Stimulated activated CD4-positive, alpha-beta T cell treated with anti-CD3 and anti-CD28 coated beads, TNF-alpha, amount 100 ng/mL, for 4 hours (primary cell): ENCODE data around the gene RTF2.
"Not testable (repeated sequence)": the region's sequence is repeated elsewhere in the genome, so short reads cannot be mapped to it uniquely, and the experiment has no call there.

Source experiments
- DNase-seq, 3 experiments: peaks; one replicate each; pipeline ENCODE4 v3.0.0-alpha.2; 2020; ENCODE audit warnings: low read depth in 3 of 3

Gene RTF2

DNA sequence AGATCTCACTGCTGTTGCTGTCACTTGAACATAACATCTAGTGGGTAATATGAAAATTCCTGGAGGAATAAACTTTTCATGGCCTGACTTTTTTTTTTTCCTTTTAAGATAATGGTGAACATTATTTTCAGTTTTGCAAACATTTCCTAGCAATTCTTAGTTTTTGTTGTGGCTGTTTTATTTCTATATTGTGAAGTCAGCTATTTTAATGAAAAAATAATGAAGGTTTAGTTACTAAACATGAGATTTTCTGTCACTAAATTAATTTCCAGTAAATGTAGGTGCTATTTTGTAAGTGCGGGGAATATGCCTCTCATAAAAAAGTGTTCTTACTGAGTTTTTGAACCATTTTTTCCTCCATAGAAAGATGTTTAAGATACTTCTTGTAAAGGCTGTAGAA, 32.7 kb downstream of the RTF2 start:
- no peak for DNase-seq

DNA sequence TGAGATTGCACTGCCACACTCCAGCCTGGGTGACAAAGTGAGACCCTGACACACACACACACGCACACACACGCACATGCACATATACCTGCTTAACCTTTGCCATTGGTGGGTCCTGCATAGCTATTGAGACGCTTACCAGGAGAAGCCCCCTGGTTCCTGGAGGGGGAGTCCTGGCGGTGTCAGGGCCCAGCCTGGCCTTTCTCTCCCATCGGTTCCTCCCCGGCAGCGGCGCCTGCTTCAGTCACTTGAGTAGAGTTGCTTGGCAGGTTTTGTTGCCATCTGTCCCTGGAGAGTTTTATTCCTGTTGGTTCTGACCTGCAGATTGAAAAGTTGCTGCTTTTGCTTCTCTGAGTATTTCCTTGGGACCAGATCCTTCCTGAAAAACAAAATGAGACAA, 35.5 kb downstream of the RTF2 start:
- no peak for DNase-seq

DNA sequence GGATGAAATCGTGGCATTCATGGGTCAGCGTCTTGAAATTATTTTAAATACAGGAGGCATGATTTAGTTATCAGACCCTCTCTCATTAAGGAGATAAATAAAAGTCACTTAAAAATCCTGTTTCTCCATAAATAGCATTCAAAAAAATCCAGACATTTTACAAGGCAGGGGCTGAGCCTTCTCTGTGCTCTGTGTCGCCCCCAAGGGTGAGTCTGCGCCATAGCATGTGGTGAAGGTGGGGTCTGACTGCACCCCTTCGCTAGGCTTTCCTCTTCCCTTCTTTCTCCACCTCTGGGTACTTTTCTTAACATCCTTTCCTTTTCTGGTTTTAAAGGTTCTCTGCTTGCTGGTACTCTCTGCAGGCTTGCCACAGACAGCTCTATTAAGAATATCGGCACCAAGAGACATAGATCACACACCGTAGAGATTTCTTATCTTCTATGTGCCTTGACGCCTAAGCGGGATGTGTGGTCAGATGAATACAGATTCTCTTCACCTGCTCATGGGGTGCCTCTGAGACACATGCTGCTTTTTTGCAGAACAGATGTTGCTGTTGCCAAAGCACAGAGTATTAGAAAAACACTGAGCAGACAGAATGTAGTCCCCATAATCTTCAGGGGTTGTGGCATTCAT, 36.1 kb downstream of the RTF2 start:
- no peak for DNase-seq

DNA sequence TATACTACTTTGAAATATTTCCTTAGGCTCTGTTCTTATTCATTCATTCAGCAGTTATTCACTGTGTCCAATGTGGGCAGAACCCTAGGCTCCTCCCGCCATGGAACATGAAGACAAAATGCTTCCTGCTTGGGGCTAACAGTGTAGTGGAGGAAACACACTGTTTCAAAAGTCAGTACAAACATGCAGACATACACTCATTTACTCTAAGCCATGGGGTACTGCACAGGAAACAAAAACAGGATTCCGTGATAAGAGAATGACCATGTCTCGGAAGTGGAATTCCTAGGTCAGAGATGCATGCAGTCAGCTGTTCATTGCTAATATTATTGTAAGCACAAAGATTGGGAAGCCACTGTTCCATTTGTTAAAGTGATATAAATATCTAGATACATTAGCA, 37.7 kb downstream of the RTF2 start:
- DNase-seq, result no peak

DNA sequence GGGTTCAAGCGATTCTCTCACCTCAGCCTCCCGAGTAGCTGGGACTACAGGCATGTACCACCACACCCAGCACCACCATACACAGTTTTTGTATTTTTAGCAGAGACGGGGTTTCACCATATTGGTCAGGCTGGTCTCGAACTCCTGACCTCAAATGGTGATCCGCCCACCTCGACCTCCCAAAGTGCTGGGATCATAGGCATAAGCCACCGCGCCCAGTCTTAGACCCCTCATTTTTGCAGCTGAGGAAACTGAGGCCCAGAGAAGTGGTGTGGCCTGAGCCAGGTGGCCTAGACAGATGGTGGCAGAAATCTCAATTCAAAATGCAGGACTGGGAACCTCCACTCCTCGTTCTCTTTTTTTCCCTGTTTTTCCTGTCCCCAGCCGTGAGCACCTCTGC, 43.5 kb downstream of the RTF2 start:
- DNase-seq, result no peak

DNA sequence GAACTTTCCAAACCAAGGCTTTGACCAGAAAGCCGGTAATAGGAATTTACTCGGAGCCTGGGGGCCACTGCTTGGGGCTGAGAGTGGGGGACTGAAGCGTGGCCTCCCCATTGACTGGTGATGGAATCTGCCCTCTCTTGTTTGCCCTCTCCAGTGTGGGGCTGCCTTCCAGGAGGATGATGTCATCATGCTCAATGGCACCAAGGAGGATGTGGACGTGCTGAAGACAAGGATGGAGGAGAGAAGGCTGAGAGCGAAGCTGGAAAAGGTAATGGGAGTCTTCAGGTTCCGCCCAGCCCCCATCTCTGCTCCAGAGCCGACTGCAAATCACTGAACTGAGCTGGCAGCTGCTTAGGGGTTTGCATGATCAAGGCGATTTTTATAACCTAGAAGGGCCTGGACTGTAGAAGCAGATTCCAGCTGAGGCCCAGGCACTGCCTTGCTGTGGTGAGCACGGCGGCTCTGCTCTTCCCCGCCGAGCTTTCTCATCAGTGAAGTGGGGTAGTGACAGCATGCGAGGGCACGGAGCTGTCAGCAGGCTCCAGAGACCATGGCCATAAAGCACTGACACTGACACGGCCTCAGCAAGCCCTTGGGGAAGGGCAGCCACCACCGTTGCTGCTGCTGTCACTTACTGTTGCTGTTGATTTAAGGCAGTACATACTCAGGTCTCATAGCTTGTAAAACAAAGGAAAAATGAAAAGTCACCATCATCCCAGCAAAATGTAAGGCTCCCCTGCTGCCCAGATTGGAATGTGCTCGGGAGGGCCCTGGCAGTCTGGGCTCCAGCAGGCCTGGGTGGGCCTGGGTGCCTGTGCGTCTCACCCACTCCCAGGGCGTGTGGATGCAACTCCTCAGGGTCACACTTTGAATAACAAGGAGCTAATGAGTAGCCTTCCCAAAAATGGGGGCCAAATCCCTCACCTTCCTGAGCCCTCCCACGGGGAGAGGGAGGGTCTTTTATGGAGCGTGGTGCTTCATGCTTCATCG, 45.0 kb downstream of the RTF2 start:
- no peak for DNase-seq

DNA sequence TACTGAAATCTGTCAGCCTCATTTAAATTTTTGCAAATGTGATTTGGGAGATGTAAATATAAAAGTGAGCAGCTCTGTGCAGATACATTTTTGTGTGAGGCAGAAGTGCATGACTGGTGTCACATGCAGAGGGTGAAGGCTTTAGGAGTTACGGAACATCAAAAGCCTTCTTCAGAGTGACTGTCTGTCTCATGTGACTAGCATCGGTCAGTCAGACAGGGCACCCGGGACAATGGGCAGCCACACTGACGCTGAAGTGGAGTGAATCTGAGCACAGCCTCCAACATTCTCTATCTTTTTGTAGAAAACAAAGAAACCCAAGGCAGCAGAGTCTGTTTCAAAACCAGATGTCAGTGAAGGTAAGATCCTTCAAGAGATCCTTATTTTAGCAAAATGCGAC, 48.2 kb downstream of the RTF2 start:
- DNase-seq, result no peak

DNA sequence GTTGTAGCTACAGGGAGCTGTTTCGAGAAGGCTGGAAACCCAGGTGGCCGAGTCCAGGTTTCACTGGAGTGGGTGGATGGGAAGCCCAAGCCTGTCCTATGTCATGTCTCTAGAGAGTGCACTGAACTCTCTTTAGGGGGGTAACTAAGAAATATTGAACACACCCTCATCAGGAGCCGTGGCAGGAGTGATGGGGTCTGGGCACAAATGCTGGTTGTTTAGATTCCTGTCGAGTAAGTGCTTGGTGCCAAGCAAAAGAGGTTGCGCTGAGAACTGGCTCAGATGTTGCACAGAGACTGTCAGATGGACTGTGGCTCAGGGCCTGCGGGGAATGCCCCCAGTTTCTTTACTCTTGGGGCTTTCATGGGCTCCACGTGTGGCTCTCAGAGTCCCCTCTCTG, 48.8 kb downstream of the RTF2 start:
- no peak for DNase-seq

DNA sequence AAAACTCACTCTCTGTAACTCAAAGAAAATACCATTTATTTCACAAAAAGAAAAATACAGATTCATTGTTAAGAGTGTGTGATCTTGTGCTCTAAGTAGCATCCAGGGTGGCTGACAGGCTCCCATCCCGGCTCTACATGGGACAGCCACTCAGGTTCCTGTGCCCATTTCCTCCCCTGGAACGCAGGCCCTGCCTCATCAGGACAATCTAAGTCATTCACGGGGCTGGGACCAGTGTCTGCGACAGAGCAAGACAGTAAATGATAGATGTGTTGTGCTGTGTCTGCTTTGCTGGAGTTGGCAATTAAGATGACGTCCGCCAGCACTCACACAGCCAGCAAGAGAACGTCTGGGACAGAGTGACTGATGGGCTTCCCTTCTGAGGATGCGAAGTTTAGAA, 49.2 kb downstream of the RTF2 start:
- DNase-seq, result no peak

DNA sequence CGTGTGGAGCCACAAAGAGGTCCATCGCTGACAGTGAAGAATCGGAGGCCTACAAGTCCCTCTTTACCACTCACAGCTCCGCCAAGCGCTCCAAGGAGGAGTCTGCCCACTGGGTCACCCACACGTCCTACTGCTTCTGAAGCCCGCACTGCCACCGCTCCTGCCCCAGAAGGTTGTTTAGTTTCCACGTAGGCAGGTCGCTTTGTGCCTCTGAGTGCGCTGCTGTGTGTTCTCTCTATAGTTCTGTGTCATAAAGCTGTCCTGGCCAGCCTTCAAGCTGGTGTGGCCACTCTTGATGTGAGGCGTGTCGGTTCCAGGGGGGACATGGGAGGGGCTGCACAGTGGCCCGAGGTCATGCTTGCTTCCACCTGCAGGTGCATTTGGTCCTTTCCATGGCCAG, 49.7 kb downstream of the RTF2 start:
- DNase-seq, result no peak

DNA sequence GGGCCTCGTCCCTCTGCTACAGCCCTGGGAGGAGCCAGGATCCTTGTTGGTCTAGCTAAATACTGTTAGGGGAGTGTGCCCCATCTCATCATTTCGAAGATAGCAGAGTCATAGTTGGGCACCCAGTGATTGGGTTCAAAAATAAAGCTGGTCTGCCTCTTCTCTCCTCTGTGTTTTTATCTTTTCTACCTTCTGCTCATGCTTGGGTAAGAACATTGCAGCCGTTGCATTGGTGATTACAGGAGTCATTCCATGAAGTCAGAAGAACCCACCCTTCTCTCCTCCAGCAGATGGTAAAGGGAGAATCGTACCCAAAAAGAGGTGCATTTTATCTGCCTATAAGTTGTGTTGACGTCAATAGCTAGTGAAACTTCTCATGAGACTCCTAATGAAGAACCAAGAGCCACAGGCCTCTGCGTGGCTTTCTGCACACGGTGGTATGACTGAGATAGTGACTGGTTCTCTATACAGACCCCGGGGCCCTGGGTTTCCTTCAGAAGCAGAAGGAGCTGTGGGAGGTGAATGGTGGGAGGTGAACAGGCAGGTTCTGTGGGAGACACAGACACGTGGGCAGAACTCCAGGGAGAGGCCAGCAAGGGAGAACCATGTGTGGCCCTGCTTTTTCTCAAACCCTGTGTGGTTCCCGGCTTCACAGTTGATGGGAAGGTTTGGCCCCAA, 50.4 kb downstream of the RTF2 start:
- no peak for DNase-seq

DNA sequence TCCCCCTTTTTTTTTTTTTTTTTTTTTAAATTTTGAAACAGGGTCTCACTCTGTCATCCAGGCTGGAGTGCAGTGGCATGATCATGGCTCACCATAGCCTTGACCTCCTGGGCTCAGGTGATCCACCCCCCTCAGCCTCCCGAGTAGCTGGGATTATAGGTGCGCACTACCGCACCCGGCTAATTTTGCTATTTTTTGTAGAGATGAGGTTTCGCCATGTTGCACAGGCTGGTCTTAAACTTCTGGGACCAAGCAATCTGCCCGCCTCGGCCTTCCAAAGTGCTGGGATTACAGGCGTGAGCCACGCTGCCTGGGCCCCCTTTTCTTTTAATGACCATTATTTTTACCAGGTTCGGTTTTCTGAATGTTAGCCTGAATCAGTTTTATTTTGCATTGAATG, 51.1 kb downstream of the RTF2 start:
- no peak for DNase-seq

DNA sequence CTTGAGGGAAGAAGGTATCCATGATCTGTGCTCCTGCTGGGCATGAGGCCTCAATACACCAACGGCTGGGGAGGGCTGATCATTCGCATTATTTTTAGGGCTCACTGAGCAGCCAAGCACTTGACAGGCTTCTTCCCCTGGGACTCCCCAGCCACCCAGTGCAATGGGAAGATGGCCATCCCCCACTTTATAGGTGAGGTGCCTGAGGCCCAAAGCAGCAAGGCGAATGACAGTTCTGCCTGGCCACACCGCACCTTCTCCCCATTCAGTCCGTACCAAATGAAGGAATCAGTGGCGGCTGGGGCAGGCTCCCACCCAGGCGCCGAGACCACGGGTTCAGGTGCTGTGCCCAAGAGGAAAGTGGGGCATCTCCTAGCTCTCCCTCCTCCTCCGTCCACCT, 51.8 kb downstream of the RTF2 start:
- DNase-seq, result no peak

DNA sequence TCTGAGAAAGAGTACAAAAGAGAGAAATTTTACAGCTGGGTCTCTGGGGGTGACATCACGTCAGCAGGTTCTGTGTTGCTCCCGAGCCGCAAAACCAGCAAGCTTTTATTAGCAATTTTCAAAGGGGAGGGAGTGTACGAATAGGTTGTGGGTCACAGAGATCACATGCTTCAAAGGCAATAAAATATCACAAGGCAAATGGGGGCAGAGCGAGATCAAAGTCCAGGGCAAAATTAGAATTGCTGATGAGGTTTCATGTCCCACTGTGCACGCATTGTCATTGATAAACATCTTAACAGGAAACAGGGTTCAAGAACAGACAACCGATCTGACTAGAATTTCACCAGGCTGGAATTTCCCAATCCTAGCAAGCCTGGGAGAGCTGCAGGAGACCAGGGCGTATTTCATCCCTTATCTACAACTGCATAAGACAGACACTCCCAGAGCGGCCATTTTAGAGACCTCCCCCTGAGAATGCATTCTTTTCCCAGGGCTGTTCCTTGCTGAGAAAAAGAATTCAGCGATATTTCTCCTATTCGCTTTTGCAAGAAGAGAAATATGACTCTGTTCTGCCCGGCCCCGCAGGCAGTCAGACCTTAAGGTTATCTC, 52.4 kb downstream of the RTF2 start:
- not testable (repeated sequence) for DNase-seq

DNA sequence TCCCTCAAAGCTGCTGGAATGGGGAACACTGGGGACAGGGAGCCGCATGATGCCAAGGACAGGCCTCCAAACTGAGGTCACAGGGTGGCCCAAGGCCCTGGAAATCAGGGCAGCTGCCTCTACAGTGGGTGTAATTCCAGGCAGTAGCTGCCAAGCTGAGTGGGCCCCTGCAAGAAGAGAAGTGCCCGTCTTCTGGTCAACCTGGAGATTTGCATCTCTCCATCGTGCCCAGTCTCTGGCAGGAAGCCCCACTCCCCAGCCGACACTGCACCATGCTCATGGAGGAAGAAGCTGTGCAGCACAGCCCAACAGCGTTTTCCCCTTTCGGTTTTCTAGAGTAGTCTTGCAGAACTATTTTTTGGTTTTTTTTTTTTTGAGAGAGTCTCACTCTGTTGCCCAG, 53.9 kb downstream of the RTF2 start:
- no peak for DNase-seq

DNA sequence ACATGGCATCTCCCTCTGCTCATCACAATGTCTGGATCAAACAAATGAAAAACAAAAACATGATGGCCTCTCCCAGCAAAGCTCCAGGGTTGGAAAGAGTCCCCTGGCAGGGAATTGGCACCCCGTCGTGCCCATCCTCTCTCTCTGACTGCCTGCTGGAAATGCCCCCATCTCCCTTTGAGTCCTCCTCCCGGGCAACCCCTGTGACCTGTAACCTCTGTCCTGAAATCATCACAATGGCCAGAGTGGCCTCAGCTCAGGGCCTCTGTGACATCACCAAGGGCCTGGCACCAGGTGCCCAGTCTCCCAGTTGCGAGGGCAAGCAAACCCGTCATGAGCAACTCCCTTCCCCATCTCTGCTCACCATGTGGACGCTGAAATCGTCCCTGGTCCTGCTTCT, 56.0 kb downstream of the RTF2 start, which contains the start of gene FAM209A:
Gene FAM209A (plus strand): TSS at position 301 of the 400 bp plus-strand sequence. CDS start 65 bp downstream, at position 366.
- not testable (repeated sequence) for DNase-seq

DNA sequence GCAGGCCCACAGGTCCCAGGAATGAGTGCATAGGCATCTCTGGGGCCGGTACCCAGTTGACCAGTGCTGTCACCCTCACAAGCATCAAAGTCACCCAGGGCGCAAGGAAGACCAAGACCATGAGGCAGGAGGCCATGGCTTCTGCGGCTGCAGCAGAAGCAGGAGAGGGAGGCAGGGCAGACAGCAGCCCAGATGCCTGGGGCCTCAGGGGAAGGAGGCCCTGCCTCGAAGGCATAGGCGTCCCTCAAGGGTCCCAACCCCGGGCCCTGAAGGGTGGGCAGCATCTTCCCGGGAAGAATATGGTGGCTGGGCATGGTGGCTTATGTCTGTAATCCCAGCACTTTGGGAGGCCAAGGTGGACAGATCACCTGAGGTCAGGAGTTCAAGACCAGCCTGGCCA, 59.1 kb downstream of the RTF2 start:
- DNase-seq, result no peak

DNA sequence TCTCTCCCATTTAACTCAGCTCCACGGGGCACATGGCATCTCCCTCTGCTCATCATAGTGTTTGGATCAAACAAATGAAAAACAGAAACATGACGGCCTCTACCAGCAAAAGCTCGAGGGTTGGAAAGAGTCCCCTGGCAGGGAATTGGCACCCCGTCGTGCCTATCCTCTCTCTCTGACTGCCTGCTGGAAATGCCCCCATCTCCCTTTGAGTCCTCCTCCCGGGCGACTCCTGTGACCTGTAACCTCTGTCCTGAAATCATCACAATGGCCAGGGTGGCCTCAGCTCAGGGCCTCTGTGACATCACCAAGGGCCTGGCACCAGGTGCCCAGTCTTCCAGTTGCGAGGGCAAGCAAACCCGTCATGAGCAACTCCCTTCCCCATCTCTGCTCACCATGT, 64.5 kb downstream of the RTF2 start, which contains the start of gene FAM209B:
Gene FAM209B (plus strand): TSS at position 301 of the 400 bp plus-strand sequence. CDS start 96 bp downstream, at position 397.
- DNase-seq, result not testable (repeated sequence)

DNA sequence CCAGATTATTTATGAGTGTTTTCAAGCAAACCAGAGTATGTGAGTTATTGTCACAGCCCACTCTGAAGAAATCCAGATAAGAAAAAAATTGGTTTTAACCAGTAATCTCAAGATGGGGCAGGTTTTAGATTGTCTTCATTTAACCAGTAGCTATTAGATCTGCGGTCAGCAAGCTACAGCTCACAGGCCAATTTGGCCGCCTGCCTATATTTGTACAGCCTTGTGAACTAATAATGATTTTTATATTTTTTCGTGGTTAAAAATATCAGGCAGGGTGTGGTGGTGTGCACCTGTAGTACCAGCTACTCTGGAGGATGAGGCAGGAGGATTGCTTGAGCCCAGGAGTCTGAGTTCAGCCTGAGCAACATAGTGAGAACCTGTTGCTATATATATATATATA, 69.6 kb downstream of the RTF2 start:
- DNase-seq, result no peak

DNA sequence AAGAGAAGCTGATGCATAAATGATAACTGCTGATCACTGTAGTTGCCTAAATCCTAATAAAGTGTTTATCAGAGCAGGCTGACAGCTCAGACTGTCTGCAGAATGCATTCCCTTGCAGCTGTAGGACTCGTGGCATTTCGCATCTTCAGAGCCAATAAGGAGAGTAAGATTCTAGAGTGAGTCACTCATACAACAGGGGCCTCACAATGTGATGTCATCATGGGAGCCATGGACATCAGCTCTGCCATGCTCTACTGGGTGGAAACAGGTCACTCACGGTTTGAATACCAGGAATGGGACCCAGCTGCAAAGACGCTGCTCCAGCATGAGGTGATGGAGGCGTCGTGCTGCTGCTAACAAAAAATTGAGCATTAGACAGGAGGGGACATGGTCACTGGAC, 72.0 kb downstream of the RTF2 start:
- no peak for DNase-seq

DNA sequence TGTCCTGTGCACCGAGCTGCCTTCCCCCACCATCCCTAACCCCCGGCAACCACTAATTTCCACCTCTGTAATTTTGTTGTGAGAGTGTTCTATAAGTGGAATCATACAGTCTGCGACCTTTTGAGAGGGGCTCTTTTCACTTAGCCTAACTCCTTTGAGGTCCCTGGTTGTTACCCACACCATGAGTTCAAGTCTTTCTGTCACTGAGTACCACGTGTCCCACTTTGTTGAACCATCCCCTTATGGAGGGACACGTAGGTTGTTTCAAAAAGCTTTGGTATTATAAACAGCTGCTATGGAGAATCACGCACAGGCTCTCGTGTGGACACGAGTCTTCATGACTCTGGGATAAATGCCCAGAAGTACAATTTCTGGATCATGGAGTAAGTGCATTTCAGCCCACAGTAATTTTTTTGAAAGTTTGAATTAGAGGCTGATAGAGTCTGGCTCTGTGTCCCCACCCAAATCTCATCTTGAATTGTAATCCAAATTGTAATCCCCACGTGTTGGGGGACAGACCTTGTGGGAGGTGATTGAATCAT, 74.1 kb downstream of the RTF2 start:
- DNase-seq, result no peak

DNA sequence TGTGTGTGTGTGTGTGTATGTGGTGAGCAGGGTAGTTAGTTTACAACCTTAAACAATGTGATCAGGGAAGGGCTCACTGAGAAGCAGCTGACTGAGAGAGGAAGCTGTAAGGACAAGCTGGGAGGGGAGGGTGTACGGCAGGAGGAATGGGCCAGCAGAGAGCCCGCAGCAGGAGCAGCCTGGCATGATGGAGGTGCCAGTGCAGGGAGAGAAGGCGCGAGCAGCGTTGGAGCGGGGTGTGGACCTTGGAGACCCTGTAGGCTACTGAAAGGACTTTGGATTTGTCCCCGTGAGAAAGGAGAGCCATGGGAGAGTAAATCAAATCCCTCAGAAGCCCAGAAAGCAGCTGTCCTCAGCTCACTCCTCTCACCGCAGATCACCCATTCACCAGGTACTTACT, 83.1 kb downstream of the RTF2 start:
- DNase-seq, result no peak
